Heart left ventricle (tissue), 16 donors: ENCODE measurements around the gene CEP112. TPM values are rescaled to one million over a fixed set of nuclear protein-coding genes. Genes with fewer than 3 reads are reported as not detected.

ENCODE experiments used
- ATAC-seq, 4 donors: fragments of 200-7000 bp; cut with Tn5 transposase; one replicate each; pipeline ENCODE4 v1.9.1; 2020 to 2022; ENCODE audit warnings: moderate library complexity in 4 of 4, mild to moderate bottlenecking in 3 of 4, moderate number of reproducible peaks in 1 of 4
- DNase-seq, 5 donors: peaks; one replicate each; pipeline ENCODE4 v3.0.0-alpha.2; 2020
- H3K27ac ChIP-seq, 12 donors: fragments of 200-600 bp; sonication (generic) in 4 of 12; one replicate each; pipeline versions ENCODE4 v1.5.0 to v1.8.0; 2016 to 2022; ENCODE audit warnings: mild to moderate bottlenecking in 2 of 12
- H3K27me3 ChIP-seq, 9 donors: fragments of 200-600 bp; sonication (generic) in 2 of 9; one replicate each; pipeline versions ENCODE4 v1.5.1 to v1.8.0; 2016 to 2022; ENCODE audit warnings: mild to moderate bottlenecking in 3 of 9
- H3K36me3 ChIP-seq, 9 donors: fragments of 200-600 bp; sonication (generic) in 2 of 9; one replicate each; pipeline versions ENCODE4 v1.5.0 to v1.8.0; 2018 to 2022; ENCODE audit warnings: mild to moderate bottlenecking in 2 of 9
- H3K4me1 ChIP-seq, 12 donors: fragments of 200-600 bp; sonication (generic) in 4 of 12; one replicate each; pipeline versions ENCODE4 v1.5.0 to v1.8.0; 2016 to 2022; ENCODE audit warnings: mild to moderate bottlenecking in 3 of 12
- H3K4me3 ChIP-seq, 12 donors: fragments of 200-600 bp; sonication (generic) in 4 of 12; one replicate each; pipeline versions ENCODE4 v1.5.0 to v1.8.0; 2017 to 2022; ENCODE audit warnings: mild to moderate bottlenecking in 9 of 12, moderate library complexity in 4 of 12
- H3K9me3 ChIP-seq, 12 donors: fragments of 200-600 bp; sonication (generic) in 4 of 12; one replicate each; pipeline versions ENCODE4 v1.5.0 to v1.8.0; 2016 to 2022; ENCODE audit warnings: mild to moderate bottlenecking in 1 of 12
- CTCF ChIP-seq, 12 donors: fragments of 200-600 bp; sonication (generic) in 4 of 12; IDR thresholded peaks; one replicate each; pipeline versions ENCODE4 v1.5.0 to v1.8.0; 2018 to 2022; ENCODE audit warnings: antibody characterized with exemption in 12 of 12, mild to moderate bottlenecking in 5 of 12
- POLR2A ChIP-seq, 2 donors: fragments of 450-650 bp; IDR thresholded peaks; one replicate each; pipeline ENCODE4 v1.6.1; 2017; ENCODE audit warnings: antibody characterized with exemption in 2 of 2, mild to moderate bottlenecking in 2 of 2, moderate library complexity in 2 of 2
- WGBS, 4 donors: extraction: QIAGEN DNeasy Blood & Tissue Kit in 2 of 4; methylation state at CpG; one replicate each; pipeline versions ENCODE4 v1.1.5 to v1.1.7; 2013 to 2018; 5-methylcytosine and 5-hydroxymethylcytosine counted together
- intact Hi-C, 10 donors: fragments of 100-400 bp; cut with DNase I; formaldehyde crosslinking; loops; one replicate each; pipeline versions ENCODE4 v1.11.1 to v1.14.2; 2022
- polyA plus RNA-seq, 2 donors: library from polyadenylated mRNA; stranded (reverse); fragments of 200-250 nt; gene quantifications; one replicate each; pipeline ENCODE4 v1.2.3, GENCODE V29; 2013
- total RNA-seq, 9 donors: library from RNA; depleted of rRNA in 2 of 9; stranded (reverse); fragments of >200 nt in 2 of 9; fragmentation: NEBNext Ultra II Directional in 3 of 9; extraction: Animal tissue kit (Norgen Biotek cat#: 25700) in 3 of 9; gene quantifications; one replicate each; pipeline versions ENCODE4 v1.1.0 to v1.2.4, GENCODE V29; 2016 to 2023
- donor health status: ischemic (EF 13 %, LVEDD 7.1; RV severe dilation, severe dysfunction).
- donor health status: healthy with polysubstance abuse.
- donor health status: DM: no; HTN: yes; CAD: no.
- donor health status: DM: no; HTN: no; CAD: no.
- donor health status: ischemic (EF 25% LVEDD 6.9; RV normal size, moderate dysfunction).
- donor health status: ischemic (EF 25% LVEDD 5.7; RV mildly dilated, moderate dysfunction).
- donor health status: healthy.
- donor health status: DM: yes; HTN: yes; CAD: no.
- donor health status: ischemic (EF 35%, LVEDD 5.7; RV mildly dilated, moderate dysfunction).
- donor health status: nonischemic (EF 11% LVEDD 7.7; RV severe dilation, severe dysfunction).
- donor health status: DM: yes; HTN: yes; CAD: no.
- donor health status: PGD.
- donor health status: ischemic (EF 29% LVEDD 5.4; RV normal size, mild dysfunction).
- donor health status: nonischemic (EF 23%, LVEDD 6.1; RV moderate dilation, normal function).

Gene CEP112
- total and polyA plus RNA-seq, 11 donors: 5.5 to 28.3 (median 14.3) TPM

DNA sequence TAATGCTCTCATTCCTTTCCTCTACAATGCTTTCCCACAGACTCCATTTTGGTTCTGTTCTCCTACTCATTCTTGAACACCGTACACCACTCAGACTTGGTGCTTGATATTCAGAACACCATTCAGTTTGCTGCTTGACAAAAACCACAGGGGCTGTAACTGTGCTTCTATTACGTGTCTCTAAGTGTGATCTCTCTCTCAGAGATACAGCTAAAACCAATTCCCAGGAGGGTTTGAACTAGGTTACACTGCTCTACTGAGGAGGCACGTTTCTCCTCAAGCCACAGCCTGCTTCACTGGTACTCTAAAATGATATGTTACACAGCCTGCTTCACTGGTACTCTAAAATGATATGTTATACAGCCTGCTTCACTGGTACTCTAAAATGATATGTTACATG, 175.7 kb downstream of the CEP112 start:
- intact Hi-C loops: no loop called here
- Histone ChIP-seq H3K27me3 (no peaks in the 10 kb centered on the region), H3K4me3 (no peak overlapping the region), H3K4me1 (no peaks in the 10 kb centered on the region), H3K27ac (no peak overlapping the region), H3K36me3 (no peaks in the 10 kb centered on the region), H3K9me3 (no peaks in the 10 kb centered on the region)
- ATAC-seq (no peak), DNase-seq (no peak)
- no peak for TF ChIP-seq POLR2A (IDR thresholded peaks at IDR 0.05)
- TF ChIP-seq CTCF (IDR thresholded peaks at IDR 0.05): no peak
- 63 to 66% (median 64%) methylated on average over 3 of the region's 3 CpGs for WGBS, 4 donors

GRCh38 chr17:66008680-66009079, 183.3 kb downstream of the CEP112 start:
- Histone ChIP-seq H3K9me3 (peaks cover 0 to 17% (median 0%) of the 10 kb centered on the region in 12 donors), H3K36me3 (no peaks in the 10 kb centered on the region), H3K4me1 (no peaks in the 10 kb centered on the region), H3K27ac (no peak overlapping the region), H3K4me3 (no peak overlapping the region), H3K27me3 (no peaks in the 10 kb centered on the region)
- DNase-seq (no peak), ATAC-seq (no peak)
- intact Hi-C loops: no loop called here
- WGBS, 4 donors: 0 to 95% (median 28%) methylated on average over 1 of the region's 1 CpG
- TF ChIP-seq POLR2A (IDR thresholded peaks at IDR 0.05) (no peak), CTCF (IDR thresholded peaks at IDR 0.05) (no peak)

DNA sequence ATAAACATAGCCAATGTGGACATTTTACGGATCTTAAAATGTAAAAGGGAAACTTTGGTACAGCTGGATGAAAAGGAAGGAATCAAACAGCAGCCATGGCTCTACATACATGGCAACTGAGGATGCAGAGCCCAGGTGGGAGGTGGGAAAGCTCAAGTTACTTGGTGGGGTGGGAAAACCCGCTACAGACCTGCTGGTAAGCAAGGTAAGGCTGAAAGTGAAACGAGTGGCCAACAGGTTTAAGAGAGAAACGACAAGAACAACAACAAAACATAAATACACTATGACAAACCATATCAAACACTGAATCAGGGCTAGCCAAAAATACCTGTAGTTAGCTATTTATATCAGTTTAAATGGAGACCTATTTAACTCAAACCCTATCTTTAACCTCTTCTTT, 185.3 kb downstream of the CEP112 start:
- intact Hi-C loops: no loop called here
- Histone ChIP-seq H3K36me3 (no peaks in the 10 kb centered on the region), H3K4me1 (peaks cover 0 to 18% (median 8%) of the 10 kb centered on the region in 12 donors), H3K27me3 (no peaks in the 10 kb centered on the region), H3K4me3 (no peak overlapping the region), H3K9me3 (peaks cover 0 to 17% (median 0%) of the 10 kb centered on the region in 12 donors), H3K27ac (no peak overlapping the region)
- no peak for ATAC-seq
- WGBS, 4 donors: 81 to 90% (median 86%) methylated on average over 4 of the region's 4 CpGs
- DNase-seq: no peak
- TF ChIP-seq CTCF (IDR thresholded peaks at IDR 0.05) (no peak), POLR2A (IDR thresholded peaks at IDR 0.05) (no peak)

- ATAC-seq: peak in 1 of 4 donors; percentile 64
- no peak for DNase-seq
- H3K4me3 ChIP-seq: no peak overlapping the region
- no peaks in the 10 kb centered on the region for H3K9me3 ChIP-seq
- H3K4me1 ChIP-seq: peaks cover 0 to 19% (median 8%) of the 10 kb centered on the region in 12 donors
- no peaks in the 10 kb centered on the region for H3K36me3 ChIP-seq
- no peaks in the 10 kb centered on the region for H3K27me3 ChIP-seq
- no peak overlapping the region for H3K27ac ChIP-seq
- intact Hi-C loops: no loop called here
- no peak for TF ChIP-seq POLR2A (IDR thresholded peaks at IDR 0.05)
- no peak for TF ChIP-seq CTCF (IDR thresholded peaks at IDR 0.05)
- 6 to 14% (median 12%) methylated on average over 1 of the region's 1 CpG for WGBS, 4 donors
Observed at GRCh38 chr17:66002812-66003211, 189.1 kb downstream of the CEP112 start.
